GM12878 (cell line): Measurements from ENCODE around the gene SPI1. TPM values are rescaled to one million over a fixed set of nuclear protein-coding genes. Genes with fewer than 3 reads are reported as not detected.

Experiments
- ATAC-seq: fragments of 200-7000 bp; cut with Tn5 transposase; 3 replicates; pipeline ENCODE4 v1.9.1; 2020; ENCODE audit warnings: mild to moderate bottlenecking, moderate library complexity
- BruUV-seq: library from RNA; stranded (reverse); fragments of 400-500 nt; replicated peaks from 2 replicates; lab custom pipeline; 2021; lab: Mats Ljungman, UMichigan
- CTCF ChIA-PET: fragments of 300-600 bp; sonication (Branson Sonifier 250); formaldehyde crosslinking; extraction: SDS; loops from one replicate; lab custom pipeline; 2021; ENCODE audit warnings: inconsistent platforms; lab: Yijun Ruan, JAX
- POLR2A ChIA-PET: fragments of 350-600 bp; formaldehyde crosslinking; extraction: SDS; loops from one replicate; lab custom pipeline; 2021; ENCODE audit warnings: inconsistent platforms; lab: Charles Lee
- RAD21 ChIA-PET: fragments of 300-600 bp; sonication (Branson Sonifier 250); formaldehyde crosslinking; loops from one replicate; lab custom pipeline; 2023; ENCODE audit warnings: antibody characterized with exemption; ENCODE audit not compliant: unreplicated experiment; lab: Charles Lee
- SMC1A ChIA-PET: fragments of 300-600 bp; sonication (Branson Sonifier 250); formaldehyde crosslinking; loops from one replicate; lab custom pipeline; 2023; ENCODE audit not compliant: unreplicated experiment, uncharacterized antibody; lab: Charles Lee
- DNase-seq: peaks from one replicate; pipeline ENCODE4 v3.0.0-alpha.2; 2011; ENCODE audit warnings: low read depth, low spot score
- FAIRE-seq: peaks from 3 replicates; lab custom pipeline; 2011; peaks lifted over from hg19 to GRCh38; lab: Jason Lieb, UNC
- H2AFZ ChIP-seq: 2 replicates; pipeline ENCODE4 v1.6.0; 2011; ENCODE audit warnings: low read depth, low read length, control low read depth; ENCODE audit not compliant: control insufficient read depth
- H3K27ac ChIP-seq: 2 replicates; pipeline ENCODE4 v1.5.1; 2011; ENCODE audit warnings: control low read depth; ENCODE audit not compliant: control insufficient read depth, insufficient read depth
- H3K27me3 ChIP-seq, 2 experiments: replicated peaks in 1 of 2; 2 replicates each; pipeline versions ENCODE4 v1.6.0 to v1.6.1; 2011; ENCODE audit warnings: low read length in 1 of 2; ENCODE audit not compliant: control insufficient read depth in 2 of 2, insufficient read depth in 2 of 2
- H3K36me3 ChIP-seq, 2 experiments: 2 replicates each; pipeline ENCODE4 v1.5.1; 2011; ENCODE audit warnings: low read length in 1 of 2; ENCODE audit not compliant: control insufficient read depth in 2 of 2, insufficient read depth in 2 of 2
- H3K4me1 ChIP-seq: 2 replicates; pipeline ENCODE4 v1.6.1; 2011; ENCODE audit warnings: mild to moderate bottlenecking, low read length, moderate library complexity, mixed read lengths; ENCODE audit not compliant: control insufficient read depth, insufficient read depth
- H3K4me2 ChIP-seq: 2 replicates; pipeline ENCODE4 v1.6.0; 2011; ENCODE audit warnings: control low read depth; ENCODE audit not compliant: control insufficient read depth, insufficient read depth
- H3K4me3 ChIP-seq: fragments of 200-600 bp; sonication (generic); 2 replicates; pipeline ENCODE4 v1.5.1; 2016
- H3K79me2 ChIP-seq: 2 replicates; pipeline ENCODE4 v1.6.0; 2011; ENCODE audit warnings: low read length; ENCODE audit not compliant: control insufficient read depth, insufficient read depth
- H3K9ac ChIP-seq: 2 replicates; pipeline ENCODE4 v1.8.0; 2011; ENCODE audit warnings: low read length, control low read depth, mixed read lengths; ENCODE audit not compliant: control insufficient read depth, insufficient read depth
- H3K9me3 ChIP-seq: replicated peaks from 3 replicates; pipeline ENCODE4 v1.5.1; 2011; ENCODE audit warnings: mild to moderate bottlenecking, low read length; ENCODE audit not compliant: control insufficient read depth, insufficient read depth
- H4K20me1 ChIP-seq: 2 replicates; pipeline ENCODE4 v1.6.0; 2011; ENCODE audit not compliant: control insufficient read depth, insufficient read depth
- BCL11A ChIP-seq: IDR thresholded peaks from 2 replicates; pipeline ENCODE4 v1.6.1; 2011; ENCODE audit warnings: low read depth, low read length
- BCL3 ChIP-seq: IDR thresholded peaks from 2 replicates; pipeline ENCODE4 v1.6.1; 2011; ENCODE audit warnings: borderline replicate concordance, low read depth, mild to moderate bottlenecking, moderate library complexity, low read length; ENCODE audit not compliant: insufficient read depth, poor library complexity, severe bottlenecking
- CHD4 ChIP-seq: fragments of 200-600 bp; sonication (generic); IDR thresholded peaks from 2 replicates; pipeline ENCODE4 v1.6.1; 2016; ENCODE audit warnings: mild to moderate bottlenecking
- EZH2 ChIP-seq: IDR thresholded peaks from 2 replicates; pipeline ENCODE4 v1.6.1; 2012; ENCODE audit warnings: low read depth, mild to moderate bottlenecking, control low read depth, inconsistent platforms, low read length, borderline replicate concordance; ENCODE audit not compliant: control insufficient read depth
- IRF4 ChIP-seq: IDR thresholded peaks from 2 replicates; pipeline ENCODE4 v1.6.1; 2011; ENCODE audit warnings: low read depth, low read length
- KLF5 ChIP-seq: fragments of 450-650 bp; IDR thresholded peaks from 2 replicates; pipeline ENCODE4 v1.6.1; 2014; ENCODE audit warnings: mild to moderate bottlenecking; ENCODE audit not compliant: partially characterized antibody
- MLLT1 ChIP-seq: fragments of 450-650 bp; IDR thresholded peaks from 2 replicates; pipeline ENCODE4 v1.6.1; 2016; ENCODE audit warnings: mild to moderate bottlenecking
- MTA3 ChIP-seq: IDR thresholded peaks from 2 replicates; pipeline ENCODE4 v1.6.1; 2012; ENCODE audit warnings: low read length, inconsistent platforms, borderline replicate concordance
- NR2F1 ChIP-seq: fragments of 450-650 bp; conservative IDR thresholded peaks from 2 replicates; pipeline ENCODE4 v1.6.1; 2017; ENCODE audit warnings: mild to moderate bottlenecking
- RFX5 ChIP-seq: IDR thresholded peaks from 2 replicates; pipeline ENCODE4 v1.6.1; 2011; ENCODE audit warnings: low read depth, low read length, improper control_type of control experiment
- RUNX3 ChIP-seq: IDR thresholded peaks from 2 replicates; pipeline ENCODE4 v1.6.1; 2012; ENCODE audit warnings: low read length, inconsistent platforms
- USF1 ChIP-seq: IDR thresholded peaks from 2 replicates; pipeline ENCODE4 v1.6.1; 2011; ENCODE audit warnings: borderline replicate concordance, low read depth, mild to moderate bottlenecking, moderate library complexity, mixed read lengths, low read length; ENCODE audit not compliant: insufficient read depth; ENCODE audit errors: extremely low read length
- ZNF207 ChIP-seq: fragments of 450-650 bp; IDR thresholded peaks from 2 replicates; pipeline ENCODE4 v1.6.1; 2014; ENCODE audit warnings: antibody characterized with exemption, mild to moderate bottlenecking, borderline replicate concordance
- ZNF384 ChIP-seq: IDR thresholded peaks from 2 replicates; pipeline ENCODE4 v1.6.1; 2012; ENCODE audit warnings: low read depth, mild to moderate bottlenecking, low read length, improper control_type of control experiment, borderline replicate concordance
- WGBS: methylation state at CpG from one replicate; pipeline ENCODE4 v1.1.6; 2016; ENCODE audit warnings: low lambda C conversion rate; ENCODE audit not compliant: insufficient replicate concordance, insufficient coverage; ENCODE audit errors: missing lambda C conversion rate; 5-methylcytosine and 5-hydroxymethylcytosine counted together
- in situ Hi-C: fragments of 300-500 bp; cut with MboI; formaldehyde crosslinking; loops from 9 replicates; pipeline ENCODE4 v1.14.3; 2018; ENCODE audit warnings: mixed read lengths
- intact Hi-C: fragments of 100-400 bp; cut with micrococcal nuclease; formaldehyde crosslinking; loops from one replicate; pipeline ENCODE4 v1.14.2; 2022; ENCODE audit not compliant: unreplicated experiment
- polyA plus RNA-seq, 11 experiments: library from polyadenylated mRNA; depleted of rRNA in 4 of 11; unstranded in 6 of 11; stranded (reverse) in 5 of 11; fragments of >200 nt; fragmentation: Nextera tagmentation in 4 of 11; fragmentation: Illumina TruSeq in 1 of 11; extraction: Ambion mirVana in 4 of 11; extraction: Trizol in 1 of 11; gene quantifications; 1 replicate in 1 of 11; 2 replicates in 10 of 11; pipeline versions ENCODE4 v1.2.1 to v1.2.3, GENCODE V29; 2011 to 2016; ENCODE audit warnings: inconsistent platforms in 2 of 11, missing spikeins in 2 of 11, low read depth in 1 of 11
- total RNA-seq, 4 experiments: library from RNA; depleted of rRNA in 3 of 4; stranded (reverse); fragments of >200 nt in 3 of 4; fragmentation: Illumina TruSeq in 1 of 4; extraction: Trizol in 1 of 4; gene quantifications; 2 replicates each; pipeline versions ENCODE4 v1.2.1 to v1.2.3, GENCODE V29; 2013 to 2021
- TF ChIP-seq, protein P1 (sequence below): fragments of 450-650 bp; IDR thresholded peaks from 2 replicates; pipeline ENCODE4 v1.6.1; 2017; ENCODE audit warnings: low read depth, mild to moderate bottlenecking, moderate library complexity

The SPI1 gene
- total and polyA plus RNA-seq, 10 of the 15 experiments (the other 5 are each of a cell fraction or from before 2014, with no cell fraction given) = 0.05 to 31.1 (median 9.7) TPM

DNA sequence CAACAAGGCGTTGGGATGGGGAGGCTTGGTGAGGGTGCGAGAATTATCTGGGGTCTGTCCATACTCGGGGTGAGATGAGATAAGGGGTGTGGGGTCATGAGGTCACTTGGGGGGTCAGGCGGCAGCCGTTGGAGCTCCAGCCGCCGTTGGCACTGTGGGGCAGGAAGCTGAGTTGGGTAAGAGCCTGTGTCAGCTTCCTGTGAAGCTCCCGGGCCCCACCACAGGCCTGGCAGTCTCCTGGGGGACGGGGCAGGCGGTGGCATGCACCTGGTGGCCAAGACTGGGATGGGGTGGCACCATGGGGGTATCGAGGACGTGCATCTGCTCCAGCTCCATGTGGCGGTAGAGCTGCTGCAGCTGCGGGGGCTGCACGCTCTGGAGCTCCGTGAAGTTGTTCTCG is 18.8 kb downstream of the SPI1 start:
- ChIA-PET SMC1A (no interaction called here), CTCF (interaction anchor here (1.6 kb wide), 1 partner anchor 15 kb away, joined by 8 read pairs; no protein-coding TSS in a partner anchor), RAD21 (no interaction called here), POLR2A (interaction anchor here (1.2 kb wide), 1 partner anchor 145 kb away, joined by 3 read pairs; the partner anchor contains the start of gene DDB2)
- Histone ChIP-seq H3K36me3 (peaks cover 3% of the 10 kb centered on the region in 2 experiments; a peak in 3 of 4 replicates), H3K27me3 (no peaks in the 10 kb centered on the region), H3K79me2 (no peaks in the 10 kb centered on the region; the same call in 1 of the 2 replicates), H2AFZ (no peak overlapping the region), H3K9ac (no peak overlapping the region), H4K20me1 (no peaks in the 10 kb centered on the region), H3K4me1 (no peaks in the 10 kb centered on the region), H3K4me3 (no peak overlapping the region), H3K4me2 (no peak overlapping the region), H3K9me3 (no peaks in the 10 kb centered on the region; the same call in 2 of the 3 replicates), H3K27ac (no peak overlapping the region)
- no TSS peak for BruUV-seq
- no peak for DNase-seq
- intact Hi-C loops = no loop called here
- FAIRE-seq = no peak
- 89% methylated on average over 17 of the region's 17 CpGs for WGBS
- no peak for ATAC-seq
- in situ Hi-C loops = no loop called here
- no peak for TF ChIP-seq EZH2
- no peak for TF ChIP-seq BCL3
- TF ChIP-seq NR2F1 = no peak
- no peak for TF ChIP-seq IRF4
- TF ChIP-seq KLF5 = no peak
- no peak for TF ChIP-seq ZNF384
- TF ChIP-seq USF1 = no peak
- TF ChIP-seq RFX5 = no peak
- no peak for TF ChIP-seq RUNX3
- no peak for TF ChIP-seq MLLT1
- TF ChIP-seq ZNF207 = no peak
- no peak for TF ChIP-seq MTA3
- TF ChIP-seq CHD4 = no peak
- TF ChIP-seq, protein P1, sequence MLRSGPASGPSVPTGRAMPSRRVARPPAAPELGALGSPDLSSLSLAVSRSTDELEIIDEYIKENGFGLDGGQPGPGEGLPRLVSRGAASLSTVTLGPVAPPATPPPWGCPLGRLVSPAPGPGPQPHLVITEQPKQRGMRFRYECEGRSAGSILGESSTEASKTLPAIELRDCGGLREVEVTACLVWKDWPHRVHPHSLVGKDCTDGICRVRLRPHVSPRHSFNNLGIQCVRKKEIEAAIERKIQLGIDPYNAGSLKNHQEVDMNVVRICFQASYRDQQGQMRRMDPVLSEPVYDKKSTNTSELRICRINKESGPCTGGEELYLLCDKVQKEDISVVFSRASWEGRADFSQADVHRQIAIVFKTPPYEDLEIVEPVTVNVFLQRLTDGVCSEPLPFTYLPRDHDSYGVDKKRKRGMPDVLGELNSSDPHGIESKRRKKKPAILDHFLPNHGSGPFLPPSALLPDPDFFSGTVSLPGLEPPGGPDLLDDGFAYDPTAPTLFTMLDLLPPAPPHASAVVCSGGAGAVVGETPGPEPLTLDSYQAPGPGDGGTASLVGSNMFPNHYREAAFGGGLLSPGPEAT = no peak
- TF ChIP-seq BCL11A = no peak
